ENCODE results near the gene VTI1A. TPM values are rescaled to one million over a fixed set of nuclear protein-coding genes. Genes with fewer than 3 reads are reported as not detected.
"Not testable (repeated sequence)": the region's sequence is repeated elsewhere in the genome, so short reads cannot be mapped to it uniquely, and the experiment has no call there.

Gene VTI1A
- total and polyA plus RNA-seq, 2 experiments from 2014 or later: 26.8 to 31.0 TPM

DNA sequence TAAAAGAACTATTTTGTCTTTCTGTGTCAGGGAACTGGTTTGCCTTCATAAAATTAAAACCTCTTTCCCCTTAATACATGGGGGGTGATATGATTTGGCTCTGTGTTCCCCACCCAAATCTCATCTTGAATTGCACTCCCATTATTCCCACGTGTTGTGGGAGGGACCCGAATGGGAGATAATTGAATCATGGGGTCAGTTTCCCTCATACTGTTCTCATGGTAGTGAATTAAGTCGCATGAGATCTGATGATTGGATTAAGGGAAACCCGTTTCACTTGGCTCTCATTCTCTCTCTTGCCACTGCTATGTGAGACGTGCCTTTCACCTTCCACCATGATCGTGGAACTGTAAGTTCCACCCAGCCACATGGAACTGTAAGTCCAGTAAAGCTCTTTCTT lies 142.1 kb downstream of the VTI1A start (continued):
- TF ChIP-seq, protein P1, sequence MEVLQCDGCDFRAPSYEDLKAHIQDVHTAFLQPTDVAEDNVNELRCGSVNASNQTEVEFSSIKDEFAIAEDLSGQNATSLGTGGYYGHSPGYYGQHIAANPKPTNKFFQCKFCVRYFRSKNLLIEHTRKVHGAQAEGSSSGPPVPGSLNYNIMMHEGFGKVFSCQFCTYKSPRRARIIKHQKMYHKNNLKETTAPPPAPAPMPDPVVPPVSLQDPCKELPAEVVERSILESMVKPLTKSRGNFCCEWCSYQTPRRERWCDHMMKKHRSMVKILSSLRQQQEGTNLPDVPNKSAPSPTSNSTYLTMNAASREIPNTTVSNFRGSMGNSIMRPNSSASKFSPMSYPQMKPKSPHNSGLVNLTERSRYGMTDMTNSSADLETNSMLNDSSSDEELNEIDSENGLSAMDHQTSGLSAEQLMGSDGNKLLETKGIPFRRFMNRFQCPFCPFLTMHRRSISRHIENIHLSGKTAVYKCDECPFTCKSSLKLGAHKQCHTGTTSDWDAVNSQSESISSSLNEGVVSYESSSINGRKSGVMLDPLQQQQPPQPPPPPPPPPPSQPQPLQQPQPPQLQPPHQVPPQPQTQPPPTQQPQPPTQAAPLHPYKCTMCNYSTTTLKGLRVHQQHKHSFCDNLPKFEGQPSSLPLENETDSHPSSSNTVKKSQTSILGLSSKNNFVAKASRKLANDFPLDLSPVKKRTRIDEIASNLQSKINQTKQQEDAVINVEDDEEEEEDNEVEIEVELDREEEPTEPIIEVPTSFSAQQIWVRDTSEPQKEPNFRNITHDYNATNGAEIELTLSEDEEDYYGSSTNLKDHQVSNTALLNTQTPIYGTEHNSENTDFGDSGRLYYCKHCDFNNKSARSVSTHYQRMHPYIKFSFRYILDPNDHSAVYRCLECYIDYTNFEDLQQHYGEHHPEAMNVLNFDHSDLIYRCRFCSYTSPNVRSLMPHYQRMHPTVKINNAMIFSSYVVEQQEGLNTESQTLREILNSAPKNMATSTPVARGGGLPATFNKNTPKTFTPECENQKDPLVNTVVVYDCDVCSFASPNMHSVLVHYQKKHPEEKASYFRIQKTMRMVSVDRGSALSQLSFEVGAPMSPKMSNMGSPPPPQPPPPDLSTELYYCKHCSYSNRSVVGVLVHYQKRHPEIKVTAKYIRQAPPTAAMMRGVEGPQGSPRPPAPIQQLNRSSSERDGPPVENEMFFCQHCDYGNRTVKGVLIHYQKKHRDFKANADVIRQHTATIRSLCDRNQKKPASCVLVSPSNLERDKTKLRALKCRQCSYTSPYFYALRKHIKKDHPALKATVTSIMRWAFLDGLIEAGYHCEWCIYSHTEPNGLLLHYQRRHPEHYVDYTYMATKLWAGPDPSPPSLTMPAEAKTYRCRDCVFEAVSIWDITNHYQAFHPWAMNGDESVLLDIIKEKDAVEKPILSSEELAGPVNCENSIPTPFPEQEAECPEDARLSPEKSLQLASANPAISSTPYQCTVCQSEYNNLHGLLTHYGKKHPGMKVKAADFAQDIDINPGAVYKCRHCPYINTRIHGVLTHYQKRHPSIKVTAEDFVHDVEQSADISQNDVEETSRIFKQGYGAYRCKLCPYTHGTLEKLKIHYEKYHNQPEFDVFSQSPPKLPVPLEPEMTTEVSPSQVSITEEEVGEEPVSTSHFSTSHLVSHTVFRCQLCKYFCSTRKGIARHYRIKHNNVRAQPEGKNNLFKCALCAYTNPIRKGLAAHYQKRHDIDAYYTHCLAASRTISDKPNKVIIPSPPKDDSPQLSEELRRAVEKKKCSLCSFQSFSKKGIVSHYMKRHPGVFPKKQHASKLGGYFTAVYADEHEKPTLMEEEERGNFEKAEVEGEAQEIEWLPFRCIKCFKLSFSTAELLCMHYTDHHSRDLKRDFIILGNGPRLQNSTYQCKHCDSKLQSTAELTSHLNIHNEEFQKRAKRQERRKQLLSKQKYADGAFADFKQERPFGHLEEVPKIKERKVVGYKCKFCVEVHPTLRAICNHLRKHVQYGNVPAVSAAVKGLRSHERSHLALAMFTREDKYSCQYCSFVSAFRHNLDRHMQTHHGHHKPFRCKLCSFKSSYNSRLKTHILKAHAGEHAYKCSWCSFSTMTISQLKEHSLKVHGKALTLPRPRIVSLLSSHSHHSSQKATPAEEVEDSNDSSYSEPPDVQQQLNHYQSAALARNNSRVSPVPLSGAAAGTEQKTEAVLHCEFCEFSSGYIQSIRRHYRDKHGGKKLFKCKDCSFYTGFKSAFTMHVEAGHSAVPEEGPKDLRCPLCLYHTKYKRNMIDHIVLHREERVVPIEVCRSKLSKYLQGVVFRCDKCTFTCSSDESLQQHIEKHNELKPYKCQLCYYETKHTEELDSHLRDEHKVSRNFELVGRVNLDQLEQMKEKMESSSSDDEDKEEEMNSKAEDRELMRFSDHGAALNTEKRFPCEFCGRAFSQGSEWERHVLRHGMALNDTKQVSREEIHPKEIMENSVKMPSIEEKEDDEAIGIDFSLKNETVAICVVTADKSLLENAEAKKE (CRISPR knock-in tag; IDR thresholded peaks at IDR 0.05): no peak
- TF ChIP-seq, protein P2, sequence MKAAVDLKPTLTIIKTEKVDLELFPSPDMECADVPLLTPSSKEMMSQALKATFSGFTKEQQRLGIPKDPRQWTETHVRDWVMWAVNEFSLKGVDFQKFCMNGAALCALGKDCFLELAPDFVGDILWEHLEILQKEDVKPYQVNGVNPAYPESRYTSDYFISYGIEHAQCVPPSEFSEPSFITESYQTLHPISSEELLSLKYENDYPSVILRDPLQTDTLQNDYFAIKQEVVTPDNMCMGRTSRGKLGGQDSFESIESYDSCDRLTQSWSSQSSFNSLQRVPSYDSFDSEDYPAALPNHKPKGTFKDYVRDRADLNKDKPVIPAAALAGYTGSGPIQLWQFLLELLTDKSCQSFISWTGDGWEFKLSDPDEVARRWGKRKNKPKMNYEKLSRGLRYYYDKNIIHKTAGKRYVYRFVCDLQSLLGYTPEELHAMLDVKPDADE (IDR thresholded peaks at IDR 0.05): no peak
- TF ChIP-seq POLR2AphosphoS5 (IDR thresholded peaks at IDR 0.05; ENCODE audit: low read depth) (no peak), JUNB (IDR thresholded peaks at IDR 0.05; ENCODE audit: unreplicated experiment) (no peak), EZH2 (IDR thresholded peaks at IDR 0.05; ENCODE audit: low read depth, unreplicated experiment) (no peak), NANOG (IDR thresholded peaks at IDR 0.05; ENCODE audit: borderline replicate concordance) (no peak)

DNA sequence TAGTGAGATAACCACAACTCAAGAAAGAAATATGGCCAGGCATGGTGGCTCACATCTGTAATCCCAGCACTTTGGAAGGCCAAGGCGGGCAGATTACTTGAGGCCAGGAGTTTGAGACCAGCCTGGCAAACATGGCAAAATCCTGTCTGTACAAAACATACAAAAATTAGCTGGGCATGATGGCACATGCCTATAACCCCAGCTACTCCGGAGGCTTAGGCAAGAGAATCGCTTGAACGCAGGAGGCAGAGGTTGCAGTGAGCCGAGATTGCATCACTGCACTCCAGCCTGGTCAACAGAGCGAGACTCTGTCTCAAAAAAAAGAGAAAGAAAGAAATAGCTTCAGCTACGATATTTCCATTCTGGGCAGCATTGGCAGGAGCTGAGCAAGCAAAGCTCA lies 143.8 kb downstream of the VTI1A start:
- H3K27me3 Mint-ChIP-seq (ENCODE audit: insufficient read depth, low read depth, poor library complexity); H3K79me2 ChIP-seq (replicated peaks; ENCODE audit: insufficient read depth); ATAC-seq; DNase-seq (ENCODE audit: low spot score); H2AFZ ChIP-seq; H3K36me3 Mint-ChIP-seq (ENCODE audit: low read depth); H3K4me2 ChIP-seq; H3K4me3 ChIP-seq; H3K4me3 Mint-ChIP-seq; H3K9me3 Mint-ChIP-seq; H3K9me2 ChIP-seq (ENCODE audit: insufficient read depth); H3K27me3 ChIP-seq (ENCODE audit: insufficient read depth); H3K27ac ChIP-seq (ENCODE audit: low read depth); H3F3A ChIP-seq (replicated peaks; ENCODE audit: low read depth); H4K20me1 ChIP-seq (replicated peaks; ENCODE audit: insufficient read depth); H3K36me3 ChIP-seq (ENCODE audit: insufficient read depth); H3K27ac Mint-ChIP-seq: not testable (repeated sequence)
- peaks cover 26% of the 10 kb centered on the region for H3K4me1 Mint-ChIP-seq
- H3K4me1 ChIP-seq (ENCODE audit: insufficient read depth): peaks cover 33% of the 10 kb centered on the region
